HEK293T (cell line): ENCODE results near the gene SLC8A1.

ENCODE experiments used
- ARNT ChIP-seq: fragments of 450-650 bp; IDR thresholded peaks from 2 replicates; pipeline ENCODE4 v1.6.1; 2017; ENCODE audit warnings: mild to moderate bottlenecking
- BHLHE40 ChIP-seq: fragments of 450-650 bp; IDR thresholded peaks from 2 replicates; pipeline ENCODE4 v1.6.1; 2016; ENCODE audit warnings: mild to moderate bottlenecking, moderate library complexity, borderline replicate concordance
- CTBP1 ChIP-seq: fragments of 450-650 bp; IDR thresholded peaks from 2 replicates; pipeline ENCODE4 v1.6.1; 2016; ENCODE audit warnings: borderline replicate concordance
- ELF4 ChIP-seq: fragments of 450-650 bp; IDR thresholded peaks from 2 replicates; pipeline ENCODE4 v1.6.1; 2017; ENCODE audit warnings: antibody characterized with exemption
- FOXK2 ChIP-seq: fragments of 450-650 bp; IDR thresholded peaks from 2 replicates; pipeline ENCODE4 v1.6.1; 2016; ENCODE audit warnings: mild to moderate bottlenecking
- FOXM1 ChIP-seq: fragments of 450-650 bp; IDR thresholded peaks from 2 replicates; pipeline ENCODE4 v1.6.1; 2017; ENCODE audit warnings: mild to moderate bottlenecking, borderline replicate concordance
- L3MBTL2 ChIP-seq: fragments of 450-650 bp; conservative IDR thresholded peaks from 2 replicates; pipeline ENCODE4 v1.6.1; 2016; ENCODE audit warnings: mild to moderate bottlenecking
- LEF1 ChIP-seq: fragments of 450-650 bp; IDR thresholded peaks from 2 replicates; pipeline ENCODE4 v1.6.1; 2017; ENCODE audit warnings: mild to moderate bottlenecking, borderline replicate concordance
- NFRKB ChIP-seq: fragments of 450-650 bp; IDR thresholded peaks from 2 replicates; pipeline ENCODE4 v1.6.1; 2016; ENCODE audit warnings: mild to moderate bottlenecking, moderate library complexity
- PKNOX1 ChIP-seq: fragments of 450-650 bp; IDR thresholded peaks from 2 replicates; pipeline ENCODE4 v1.6.1; 2016
- SP1 ChIP-seq: fragments of 450-650 bp; IDR thresholded peaks from 2 replicates; pipeline ENCODE4 v1.6.1; 2017
- SUZ12 ChIP-seq: fragments of 450-650 bp; IDR thresholded peaks from 2 replicates; pipeline ENCODE4 v1.6.1; 2016; ENCODE audit warnings: mild to moderate bottlenecking
- TARDBP ChIP-seq: fragments of 450-650 bp; IDR thresholded peaks from 2 replicates; pipeline ENCODE4 v1.6.1; 2016
- ZNF384 ChIP-seq: fragments of 450-650 bp; IDR thresholded peaks from 2 replicates; pipeline ENCODE4 v1.6.1; 2016

DNA sequence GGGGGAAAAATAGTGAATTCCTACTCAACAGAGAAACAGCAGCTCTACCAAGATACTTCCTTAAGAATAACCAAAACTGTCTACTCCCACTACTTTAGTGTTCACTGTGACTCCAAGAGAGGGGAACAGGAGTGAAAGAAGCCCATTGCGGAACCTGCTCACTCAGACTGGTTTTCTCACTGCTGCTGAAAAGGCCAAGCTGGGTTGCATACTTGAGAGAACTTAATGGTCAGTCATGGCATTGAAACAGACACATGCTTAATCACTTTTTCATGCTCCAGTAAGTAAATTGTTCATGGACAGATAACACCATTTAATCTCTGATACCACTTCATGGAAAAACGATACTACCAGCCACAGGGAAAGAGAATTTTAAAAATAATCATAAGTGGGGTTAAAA, 35.7 kb upstream of the SLC8A1 start:
- TF ChIP-seq ELF4, result no peak
- TF ChIP-seq TARDBP, result no peak
- TF ChIP-seq SP1, result no peak
- TF ChIP-seq L3MBTL2, result no peak
- no peak for TF ChIP-seq FOXK2
- TF ChIP-seq NFRKB, result no peak
- TF ChIP-seq CTBP1, result no peak
- no peak for TF ChIP-seq SUZ12
- TF ChIP-seq LEF1, result no peak
- no peak for TF ChIP-seq PKNOX1
- no peak for TF ChIP-seq ARNT
- TF ChIP-seq FOXM1, result no peak
- TF ChIP-seq BHLHE40, result no peak
- TF ChIP-seq ZNF384, result no peak
